ENCODE results near the gene LRMDA.

Gene LRMDA

DNA sequence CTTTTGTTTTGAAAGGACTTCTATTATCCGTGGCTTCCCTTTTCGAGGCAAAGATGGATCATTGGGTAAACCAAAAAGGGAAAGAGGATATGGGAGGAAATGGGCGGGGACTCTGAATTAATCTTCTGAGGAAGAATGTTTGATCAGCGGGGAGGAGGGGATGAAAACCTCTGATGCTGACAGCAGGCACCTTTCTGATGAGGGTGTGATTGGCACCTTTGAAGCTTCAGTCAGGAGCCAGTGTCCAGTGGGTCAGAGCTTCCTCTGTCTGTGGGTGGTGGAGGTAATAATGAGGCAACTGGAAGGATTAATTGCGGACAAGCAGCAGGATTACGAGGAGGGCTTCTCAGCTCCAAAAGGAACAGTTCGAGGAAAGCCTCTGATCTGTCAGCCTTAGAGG lies 877.6 kb downstream of the LRMDA start:
- DNase-seq (ENCODE audit: low spot score) = peak; percentile 62

DNA sequence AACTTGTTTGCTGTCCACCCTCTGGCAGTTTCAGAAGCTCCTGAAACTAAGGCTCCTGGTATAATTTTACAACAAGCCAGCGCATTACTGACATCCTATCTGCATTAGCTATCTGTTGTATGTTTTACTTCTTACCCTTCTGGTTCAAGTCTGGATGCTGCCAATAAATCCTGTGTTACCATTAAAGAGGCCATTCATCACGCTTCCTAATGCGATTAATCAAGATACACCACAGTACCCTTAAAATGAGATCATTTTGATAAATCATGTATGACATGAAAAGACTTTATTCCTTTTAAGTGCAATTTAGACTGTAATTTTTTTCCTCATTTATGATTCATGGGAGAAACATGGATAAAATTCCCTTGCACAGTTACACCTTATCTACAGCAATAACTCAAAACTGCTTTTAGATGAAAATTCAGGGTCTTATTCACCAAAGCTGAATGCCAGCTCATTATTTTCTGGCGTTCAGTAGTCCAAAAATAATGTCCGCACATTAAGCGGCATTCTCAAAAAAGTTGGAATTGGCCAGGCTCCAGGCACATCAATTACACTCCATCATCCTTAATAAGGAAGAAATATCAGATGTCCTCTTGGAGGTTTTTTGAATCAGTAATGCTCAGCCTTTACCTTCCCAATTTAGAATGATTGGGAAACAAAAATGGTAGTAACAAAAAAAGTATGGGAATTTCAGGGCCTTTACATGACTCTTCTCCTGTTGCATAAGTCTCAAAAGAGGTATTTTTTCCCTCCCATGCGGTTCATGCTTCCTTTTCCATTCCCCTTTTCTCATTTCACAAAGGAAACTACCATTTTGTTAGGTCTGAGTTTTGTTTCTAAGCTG lies 878.5 kb downstream of the LRMDA start:
- no peak for DNase-seq (ENCODE audit: low spot score)

DNA sequence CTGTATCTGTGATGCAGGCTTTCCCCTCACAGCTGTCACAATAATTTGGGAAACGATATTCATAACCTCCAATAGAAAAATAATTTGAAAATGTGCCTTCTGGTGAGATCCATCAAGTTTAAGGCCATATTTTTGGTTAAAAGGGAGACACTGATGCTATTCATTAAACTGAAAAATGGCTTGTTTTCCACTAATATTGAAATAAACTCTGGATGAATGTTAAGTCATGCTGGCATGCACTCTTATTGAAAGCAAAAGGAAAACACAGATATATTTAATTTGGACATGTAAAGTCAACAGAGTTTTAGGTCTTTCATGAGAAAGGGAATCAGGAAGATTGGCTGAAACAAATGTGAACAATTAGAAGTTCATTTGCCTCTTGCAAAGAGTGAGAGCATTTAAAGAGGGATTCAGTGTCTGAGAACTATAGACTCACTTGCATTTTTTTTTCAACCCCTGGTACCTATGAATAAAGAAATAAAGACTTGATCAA lies 879.2 kb downstream of the LRMDA start:
- DNase-seq (ENCODE audit: low spot score) = no peak

DNA sequence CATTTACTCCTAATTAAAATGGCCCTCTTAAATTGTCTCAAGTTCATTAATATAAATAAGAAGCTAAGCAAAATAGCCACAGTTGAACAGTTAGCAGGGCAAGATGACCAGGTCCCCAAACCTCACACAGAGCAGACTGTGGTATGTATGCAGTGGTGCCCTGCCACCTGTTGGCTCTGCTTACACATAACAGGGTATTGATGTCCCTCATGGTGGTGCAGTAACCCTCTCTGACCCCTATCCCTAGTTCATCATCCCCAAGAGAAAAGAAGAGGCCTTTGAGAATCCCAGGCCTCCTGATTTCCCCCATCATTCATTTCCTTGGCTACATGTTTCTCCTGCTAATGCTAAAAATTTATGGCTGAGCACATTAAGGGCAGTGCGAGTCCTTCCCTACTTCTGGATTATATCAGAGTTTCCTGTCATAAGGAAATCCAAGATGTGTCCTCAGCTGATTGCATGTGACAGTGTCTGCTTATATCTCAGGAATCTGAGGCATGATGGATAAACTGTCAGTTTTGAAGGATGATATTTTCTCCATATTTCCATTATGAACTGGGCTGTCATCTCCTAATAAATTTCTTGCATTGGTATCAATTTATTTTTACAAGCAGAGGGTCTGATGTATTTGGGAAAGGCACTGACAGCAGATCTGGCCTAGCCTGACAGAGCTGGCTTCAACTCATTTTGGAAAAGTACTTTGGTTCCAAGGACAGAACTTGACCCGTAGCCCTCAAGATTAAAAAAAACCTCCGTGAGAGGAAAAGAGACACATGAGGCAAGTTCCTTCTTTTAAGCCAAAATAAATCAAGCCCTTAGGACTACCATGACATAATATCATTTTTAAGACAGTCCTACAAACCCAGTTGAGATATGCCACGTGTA lies 880.6 kb downstream of the LRMDA start:
- DNase-seq (ENCODE audit: low spot score) = no peak

DNA sequence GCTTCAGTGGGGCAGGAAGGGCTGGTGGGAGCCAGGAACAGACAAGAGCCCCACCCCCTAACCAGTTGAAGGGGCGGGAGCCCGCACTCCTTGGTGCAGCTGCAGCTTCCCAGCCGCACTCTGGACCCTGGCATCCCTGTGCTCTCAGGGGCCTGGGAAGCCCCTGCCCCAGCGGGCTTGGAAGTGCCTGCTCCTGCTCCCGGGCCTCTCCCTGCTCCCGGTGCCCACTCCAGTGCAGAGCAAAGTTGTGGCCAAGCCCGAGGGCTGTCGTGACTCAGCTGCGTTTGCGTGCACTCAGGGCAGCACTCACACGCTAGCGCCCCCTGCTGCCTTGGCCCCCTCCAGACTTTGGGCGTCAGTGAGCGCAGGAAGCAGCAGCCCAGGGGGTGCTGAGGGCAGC lies 883.8 kb downstream of the LRMDA start:
- DNase-seq (ENCODE audit: low spot score) = no peak

DNA sequence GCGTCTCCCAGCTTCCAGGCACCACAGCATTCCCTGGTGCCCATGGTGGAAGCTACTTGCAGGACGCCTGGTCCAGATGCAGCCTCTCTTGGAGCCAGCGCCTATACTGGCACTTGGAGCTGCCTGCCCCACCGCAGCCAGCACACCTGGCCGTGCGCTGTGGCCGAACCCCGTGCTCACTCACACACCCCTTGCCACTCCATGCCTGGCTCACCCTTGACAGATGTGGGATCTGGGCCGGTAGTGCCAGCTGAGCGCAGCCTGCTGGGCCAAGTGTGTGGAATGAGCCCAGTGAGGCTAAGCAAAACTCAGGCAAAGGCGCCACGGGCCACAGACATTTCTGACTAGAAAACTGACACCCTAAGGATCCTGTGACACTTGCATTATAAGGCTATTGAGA lies 884.8 kb downstream of the LRMDA start:
- no peak for DNase-seq (ENCODE audit: low spot score)

DNA sequence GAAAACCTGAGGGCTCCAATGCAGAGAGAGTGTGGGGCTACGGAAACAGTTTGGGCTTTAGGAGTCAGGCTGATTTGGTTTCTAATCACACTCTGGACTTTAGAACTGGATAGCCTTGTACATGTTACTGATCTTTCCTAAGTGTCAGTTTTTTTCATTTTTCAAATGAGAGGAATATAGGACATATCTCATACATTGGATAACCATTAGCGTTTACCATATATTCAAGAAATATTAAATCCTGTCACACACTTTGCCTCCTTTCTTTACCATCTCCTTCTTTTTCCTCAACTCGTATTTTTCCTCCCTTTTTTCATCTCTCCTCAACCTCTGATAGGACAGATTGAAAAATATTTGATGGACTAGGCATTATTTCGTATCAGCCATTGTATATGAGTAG lies 885.7 kb downstream of the LRMDA start:
- DNase-seq (ENCODE audit: low spot score) = no peak

DNA sequence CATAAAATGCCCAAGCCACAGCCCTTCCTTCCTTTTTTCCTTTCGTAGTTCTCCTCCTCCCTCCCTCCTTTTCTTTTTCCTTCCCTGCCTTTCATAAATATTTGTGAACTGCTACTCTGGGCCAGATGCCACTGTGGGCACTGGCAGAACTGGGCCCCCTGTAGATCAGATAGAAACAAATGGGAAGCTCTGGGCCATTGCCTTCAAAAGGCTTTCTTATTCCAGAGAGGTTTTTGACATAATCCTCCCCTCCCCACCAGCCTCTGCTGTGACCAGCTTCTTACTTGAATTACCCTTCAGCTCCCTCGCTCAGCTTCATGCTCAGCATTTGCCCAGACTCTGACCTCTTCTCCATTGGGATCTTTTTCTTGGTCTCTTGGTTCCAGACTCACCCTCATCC lies 886.8 kb downstream of the LRMDA start:
- DNase-seq (ENCODE audit: low spot score) = no peak

DNA sequence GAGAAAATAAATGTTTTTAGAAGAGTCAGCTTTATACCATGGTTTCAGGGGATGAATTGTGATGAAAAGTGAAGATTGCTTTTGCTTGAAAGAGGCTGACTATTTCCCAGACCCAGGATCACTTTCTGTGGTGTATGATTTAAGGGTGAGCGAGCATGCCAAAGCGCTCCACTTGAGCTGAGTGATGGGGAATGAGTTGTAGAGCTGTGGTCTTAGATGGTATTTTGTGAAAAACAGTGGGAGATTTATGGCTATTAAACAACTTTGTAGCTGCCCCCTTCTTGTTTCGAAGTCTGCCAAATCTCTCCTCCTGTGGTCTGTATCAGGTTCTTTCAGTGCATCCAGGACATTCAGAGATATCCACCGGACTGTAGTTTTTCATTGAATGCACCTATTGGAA lies 888.2 kb downstream of the LRMDA start:
- no peak for DNase-seq (ENCODE audit: low spot score)

DNA sequence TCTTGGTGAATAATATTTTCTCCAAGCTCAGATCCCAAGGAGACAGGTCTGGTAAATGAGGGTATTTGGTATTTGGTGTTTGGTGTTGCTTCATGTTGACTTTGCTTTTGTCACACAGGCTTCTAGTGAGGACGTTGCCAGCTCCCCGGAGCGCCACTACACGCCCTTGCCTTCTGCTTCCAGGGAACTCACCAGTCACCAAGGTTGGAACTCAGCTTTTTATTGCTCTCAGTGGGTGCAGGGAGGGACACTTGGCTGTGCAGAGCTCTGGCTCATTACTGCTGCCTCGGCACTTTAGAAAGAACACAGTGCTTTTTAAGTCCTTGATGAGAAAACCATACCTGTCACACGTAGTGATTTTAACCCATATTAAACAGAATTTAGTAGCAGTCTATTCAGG lies 892.9 kb downstream of the LRMDA start:
- no peak for DNase-seq (ENCODE audit: low spot score)

DNA sequence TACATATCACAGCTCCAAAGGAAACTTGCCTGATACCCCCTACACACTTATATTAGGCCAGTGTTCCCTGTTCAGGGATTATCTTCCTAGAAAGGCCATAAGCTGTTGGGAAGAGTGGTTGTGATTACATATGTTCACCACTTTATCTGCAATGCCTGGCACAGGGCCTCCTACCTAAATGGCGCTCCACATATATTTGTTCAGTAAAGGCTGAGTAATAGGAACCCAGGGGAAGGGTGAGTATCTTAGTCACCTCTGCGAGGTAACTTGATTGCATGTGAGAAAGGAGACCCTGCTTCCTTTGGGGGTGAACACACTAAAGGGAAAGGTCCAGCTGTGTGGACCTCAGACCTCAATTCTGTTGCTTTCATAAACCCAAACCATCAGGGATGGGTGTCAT lies 896.0 kb downstream of the LRMDA start:
- no peak for DNase-seq (ENCODE audit: low spot score)

DNA sequence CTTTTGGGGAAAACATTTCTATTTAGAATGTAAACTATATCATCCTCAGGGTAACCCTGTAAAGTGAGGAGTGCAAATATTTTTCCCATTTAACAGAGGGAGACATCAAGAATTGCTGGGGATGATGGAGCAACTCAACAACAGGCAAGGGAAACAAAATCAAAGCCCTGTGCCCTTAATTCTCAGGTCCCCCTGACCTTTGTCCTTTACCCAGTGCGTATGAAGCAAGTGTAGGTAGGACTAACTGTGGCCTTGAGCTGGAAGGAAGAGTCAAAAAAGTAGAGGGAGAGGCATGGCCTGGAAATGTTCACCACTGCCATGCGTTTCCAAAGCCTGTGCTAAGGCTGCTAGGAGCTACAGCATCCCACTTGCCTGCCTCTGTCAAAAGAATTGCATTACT lies 896.9 kb downstream of the LRMDA start:
- no peak for DNase-seq (ENCODE audit: low spot score)

DNA sequence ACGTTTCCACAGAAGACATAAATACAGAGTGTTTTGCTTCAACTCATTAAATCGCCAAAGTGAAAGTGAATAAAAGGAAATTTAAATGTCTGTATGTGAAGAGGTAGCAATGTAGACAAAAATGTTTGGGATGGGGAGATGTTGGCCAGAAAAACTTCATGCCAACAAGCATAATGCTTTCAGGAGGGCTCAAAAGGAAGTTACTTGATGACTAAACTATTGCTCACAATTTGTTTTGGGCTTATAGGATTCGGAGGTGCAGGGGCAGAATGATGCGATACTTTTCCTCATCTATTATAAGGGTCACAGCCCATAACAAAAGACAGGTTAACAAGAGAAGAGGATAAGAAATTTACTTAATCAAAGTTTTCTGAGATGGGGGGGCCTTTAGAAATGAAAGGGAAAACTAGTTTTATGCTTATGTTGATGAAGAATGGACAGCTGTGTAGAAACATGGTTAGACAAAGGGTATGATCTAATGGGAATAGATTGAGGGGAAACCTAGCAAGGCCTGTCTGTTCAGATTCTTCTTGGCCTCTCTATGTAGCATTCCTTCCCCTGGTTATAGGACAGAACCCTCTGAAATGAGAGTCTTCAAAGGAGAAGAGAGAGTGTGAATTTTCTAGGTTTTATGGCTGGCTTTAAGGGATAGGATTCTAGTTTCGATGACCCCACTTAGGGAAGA lies 898.6 kb downstream of the LRMDA start:
- DNase-seq (ENCODE audit: low spot score) = no peak

DNA sequence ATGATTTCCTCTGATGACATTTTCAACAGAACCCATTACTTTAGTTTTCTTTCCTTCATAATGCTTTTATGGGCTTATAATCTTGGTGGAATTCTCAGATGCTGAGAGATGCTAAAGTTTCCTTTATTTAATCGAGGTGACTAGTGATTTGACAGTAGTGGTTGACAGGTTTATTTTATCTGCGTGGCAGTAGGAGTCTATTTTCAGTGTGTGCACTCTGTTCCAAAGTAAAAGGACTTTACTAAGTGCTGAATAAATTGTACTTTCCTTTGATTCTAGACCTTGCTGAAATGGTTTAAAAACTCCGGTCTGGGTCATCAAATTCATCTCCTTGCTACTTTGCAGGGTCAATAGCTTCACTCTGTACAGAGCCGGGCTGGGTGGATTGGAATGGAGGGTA lies 900.3 kb downstream of the LRMDA start:
- no peak for DNase-seq (ENCODE audit: low spot score)

DNA sequence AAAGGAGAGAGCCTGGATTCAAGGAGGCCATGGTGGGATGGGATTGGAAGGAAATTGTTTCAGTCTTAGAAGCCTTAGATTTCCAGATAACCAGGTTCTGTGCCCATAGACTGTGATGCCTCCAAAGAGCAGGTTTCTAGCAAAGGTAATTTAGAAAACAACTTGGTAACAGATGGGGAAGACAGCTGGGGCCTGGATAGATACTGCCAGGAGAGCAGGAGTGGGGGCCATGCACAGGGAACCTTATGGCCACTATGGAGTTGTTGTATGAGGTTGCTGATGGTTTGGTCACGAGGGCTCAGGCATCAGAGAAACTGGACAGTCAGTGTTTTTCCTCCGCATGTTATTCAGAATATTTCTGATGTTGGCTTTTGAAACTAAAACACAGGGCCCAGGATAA lies 901.9 kb downstream of the LRMDA start:
- DNase-seq (ENCODE audit: low spot score) = no peak

DNA sequence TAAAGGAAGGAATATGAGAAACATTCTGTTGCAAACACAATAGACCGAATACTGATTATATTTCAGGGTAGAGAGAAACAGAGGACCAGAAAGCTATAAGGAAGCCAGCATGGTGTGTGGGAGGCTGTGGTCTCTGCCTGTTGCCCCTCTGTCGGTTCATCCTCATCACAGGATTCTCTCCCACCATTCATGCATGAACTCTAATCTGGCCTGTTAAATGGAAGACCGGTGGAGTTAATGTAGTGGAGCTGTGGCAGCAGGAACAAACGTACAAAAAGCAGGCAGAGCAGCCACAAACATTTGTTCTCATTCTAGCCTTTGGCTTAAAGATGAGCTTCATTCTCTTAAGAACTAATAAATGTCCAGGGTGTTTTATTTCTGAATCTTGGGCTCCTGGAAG lies 902.4 kb downstream of the LRMDA start:
- DNase-seq (ENCODE audit: low spot score) = no peak

DNA sequence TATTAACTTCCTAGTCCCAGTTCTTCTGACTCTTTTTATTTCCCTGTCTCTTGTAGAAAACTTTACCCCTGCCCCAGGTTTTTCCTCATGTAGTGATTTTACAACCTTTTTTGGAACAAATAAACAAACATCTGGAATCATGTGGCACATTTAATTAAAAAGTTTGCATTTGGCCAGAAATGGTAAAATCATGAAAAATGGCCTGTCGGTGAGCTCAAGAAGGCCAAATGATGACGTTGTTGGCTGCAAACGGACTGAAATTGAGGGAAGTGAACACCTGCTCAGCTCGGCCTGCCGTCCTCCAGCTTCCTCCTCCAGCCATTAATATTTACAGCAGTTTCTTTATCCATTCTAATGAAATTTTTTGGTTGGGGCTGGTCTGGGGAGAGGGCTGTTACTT lies 902.8 kb downstream of the LRMDA start:
- DNase-seq (ENCODE audit: low spot score) = no peak

DNA sequence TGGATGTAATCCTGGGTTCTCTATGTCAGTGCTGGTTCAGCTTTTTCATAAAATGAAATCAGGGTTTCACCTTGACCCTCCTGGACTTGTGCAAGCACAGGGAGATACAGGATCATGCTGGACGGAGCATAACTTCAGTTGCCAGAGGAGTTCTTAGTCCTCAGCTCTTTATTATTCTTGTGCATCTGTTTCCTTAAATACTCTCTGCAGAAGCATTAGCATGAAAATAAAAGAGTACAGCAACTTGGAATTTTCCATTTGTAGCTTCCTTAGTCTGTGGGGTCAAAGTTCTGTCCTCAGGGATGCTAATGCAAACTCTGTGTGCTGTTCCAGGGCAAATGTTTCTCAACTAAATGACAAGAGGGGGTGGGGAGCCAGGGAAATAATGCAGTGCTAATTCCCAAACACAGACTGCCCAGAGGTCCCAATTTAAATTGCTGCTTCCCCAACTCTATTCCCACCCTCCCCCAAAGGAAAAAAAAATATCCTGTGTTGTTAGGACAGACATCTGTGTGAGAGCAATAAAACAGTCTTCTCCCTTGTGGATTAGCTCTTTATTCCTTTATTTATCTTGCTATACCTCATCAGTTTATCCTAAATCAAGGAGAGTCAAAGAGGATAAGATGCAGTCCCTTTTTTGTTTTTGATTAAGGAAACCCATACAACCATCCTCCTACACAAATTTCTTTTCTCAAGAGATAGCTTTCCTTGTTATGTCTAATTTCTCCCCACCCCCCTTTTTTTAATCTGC lies 905.0 kb downstream of the LRMDA start:
- no peak for DNase-seq (ENCODE audit: low spot score)

DNA sequence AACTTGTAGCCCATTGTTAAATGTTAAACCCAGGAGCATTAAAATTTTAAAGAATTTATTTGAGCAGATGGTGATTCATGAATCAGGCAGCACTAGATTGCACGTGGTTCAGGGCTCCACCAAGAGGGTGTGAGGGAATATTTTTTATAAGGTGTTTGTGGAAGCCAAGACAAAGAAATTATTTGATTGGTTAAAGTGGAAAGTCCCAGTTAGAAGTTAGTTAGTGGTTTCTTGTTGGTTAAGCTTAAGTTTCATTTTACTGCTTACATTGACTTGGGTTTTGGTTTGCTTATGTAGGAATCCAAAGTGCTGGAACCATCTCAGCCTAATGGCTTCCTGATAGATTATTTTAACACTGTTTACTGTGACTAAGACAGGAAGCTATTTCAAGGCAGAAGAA lies 906.2 kb downstream of the LRMDA start:
- no peak for DNase-seq (ENCODE audit: low spot score)

DNA sequence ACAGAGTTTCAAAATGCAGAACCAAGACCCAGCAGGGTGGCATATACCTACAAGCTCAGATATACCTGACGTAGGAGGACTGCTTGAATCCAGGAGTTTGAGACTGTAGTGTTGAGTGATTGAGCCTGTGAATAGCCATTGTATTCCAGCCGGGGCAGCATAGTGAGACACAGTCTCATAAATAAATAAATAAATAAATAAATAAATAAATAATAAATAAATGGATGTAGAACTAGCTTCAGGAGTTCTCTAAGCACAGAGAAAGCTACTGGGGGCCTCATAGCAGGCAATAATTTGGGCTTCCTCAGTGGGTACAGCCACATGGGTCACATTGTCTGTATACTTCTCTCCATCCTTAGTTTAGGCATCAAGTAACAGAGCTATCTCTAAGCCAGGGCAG lies 906.8 kb downstream of the LRMDA start:
- DNase-seq (ENCODE audit: low spot score) = no peak

DNA sequence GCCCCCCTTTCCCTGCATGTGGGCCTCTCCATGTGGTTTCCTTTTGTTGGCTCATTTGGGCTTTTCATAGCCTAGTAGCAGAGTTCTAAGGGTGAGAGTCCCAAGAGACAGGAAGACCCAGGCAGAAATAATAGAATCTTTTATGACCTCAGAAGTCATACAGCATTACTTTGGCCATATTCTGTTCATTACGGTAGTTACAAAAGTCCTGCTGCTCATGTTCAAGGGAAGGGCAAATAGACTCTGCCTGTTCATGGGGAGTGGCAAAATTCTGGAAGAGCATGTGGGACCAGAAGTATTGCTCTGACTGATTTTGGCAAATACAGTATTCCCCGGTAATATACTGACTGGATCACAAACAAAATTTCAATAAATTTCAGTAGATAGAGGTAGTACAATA lies 910.3 kb downstream of the LRMDA start:
- DNase-seq (ENCODE audit: low spot score) = no peak

DNA sequence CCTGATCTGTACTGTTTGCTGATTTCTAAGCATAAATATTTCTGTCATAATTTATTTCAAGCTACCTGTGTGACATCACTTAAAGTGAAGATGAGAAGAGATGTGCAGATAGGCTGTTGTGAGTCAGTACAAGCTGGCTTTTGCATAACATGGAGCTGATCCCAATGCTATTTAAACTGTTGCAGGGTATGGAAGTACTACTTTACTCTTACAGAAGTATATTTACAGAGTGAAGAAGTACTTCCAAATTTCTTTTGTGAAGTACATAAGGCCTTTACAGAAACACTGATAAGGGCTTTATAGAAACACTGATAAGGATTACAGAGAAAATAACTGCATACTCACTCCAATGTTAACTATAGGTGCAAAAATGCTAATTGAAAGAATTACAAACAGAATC lies 911.6 kb downstream of the LRMDA start:
- no peak for DNase-seq (ENCODE audit: low spot score)

Data from ecto neural progenitor cell (in vitro differentiated cells).